Activated naive CD4-positive, alpha-beta T cell treated with anti-CD3 and anti-CD28 coated beads, Interleukin-2, amount 50 U/mL, for 16 hours (primary cell): ENCODE measurements around the gene ABI3BP.

Experiments used
- DNase-seq: peaks from one replicate; pipeline ENCODE4 v3.0.0-alpha.2; 2020

ABI3BP gene

DNA sequence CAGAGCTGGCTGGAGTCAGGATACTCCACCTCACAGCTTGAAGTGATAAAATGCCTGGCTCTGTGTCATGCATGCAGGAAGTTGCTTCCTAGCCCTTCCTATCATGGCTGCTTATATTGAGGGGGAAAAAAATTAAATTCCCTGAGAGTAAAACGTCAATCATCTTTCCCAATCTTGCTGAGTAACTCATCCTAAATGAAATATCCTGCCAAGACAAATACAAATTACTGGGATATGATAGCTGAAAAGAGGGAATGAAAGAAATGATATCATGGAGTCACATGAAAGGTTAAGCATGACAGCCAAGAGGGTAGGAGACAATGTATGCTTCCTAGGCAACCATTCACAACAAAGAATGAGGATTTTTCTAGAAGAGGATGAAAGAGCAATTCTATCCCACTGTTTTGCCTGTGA is 110.6 kb downstream of the ABI3BP start:
- DNase-seq: no peak

DNA sequence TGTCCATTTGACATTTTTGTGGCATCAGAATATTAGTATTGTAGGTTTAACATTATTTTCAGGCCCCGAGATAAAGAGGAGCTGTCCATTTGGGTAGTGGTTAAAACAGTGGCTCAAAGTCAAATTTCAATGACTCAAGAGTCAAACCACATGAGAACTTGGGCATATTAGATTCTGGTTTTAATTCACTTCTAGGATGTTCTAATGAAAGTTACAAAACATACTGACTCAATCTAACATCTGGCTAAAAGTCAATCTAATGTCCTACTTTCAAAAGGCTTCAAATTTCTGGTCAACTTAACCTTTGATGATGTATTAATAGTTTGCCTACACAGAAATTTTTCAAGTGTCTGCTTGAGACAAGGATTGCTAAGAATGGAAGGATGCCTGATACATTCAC is 112.4 kb downstream of the ABI3BP start:
- no peak for DNase-seq

DNA sequence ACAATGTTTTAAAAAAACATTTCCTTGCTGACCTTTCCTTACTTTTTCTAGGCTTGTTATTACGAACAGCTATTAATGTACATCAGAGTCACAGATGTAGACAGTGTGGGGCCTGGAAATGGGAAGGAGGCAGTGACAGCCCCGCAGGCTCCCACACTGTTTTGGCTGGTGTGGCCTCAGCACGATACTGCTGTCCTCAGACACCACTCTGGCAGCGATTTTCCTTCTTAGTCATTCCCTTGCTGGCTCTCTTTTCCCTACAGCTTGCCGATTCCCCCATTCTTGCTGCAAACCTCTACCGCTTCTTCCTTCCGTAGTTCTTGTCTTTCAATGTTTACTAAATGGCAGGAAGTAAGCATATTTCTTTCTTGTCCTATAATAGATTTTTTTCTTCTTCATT is 113.1 kb downstream of the ABI3BP start:
- DNase-seq: no peak

DNA sequence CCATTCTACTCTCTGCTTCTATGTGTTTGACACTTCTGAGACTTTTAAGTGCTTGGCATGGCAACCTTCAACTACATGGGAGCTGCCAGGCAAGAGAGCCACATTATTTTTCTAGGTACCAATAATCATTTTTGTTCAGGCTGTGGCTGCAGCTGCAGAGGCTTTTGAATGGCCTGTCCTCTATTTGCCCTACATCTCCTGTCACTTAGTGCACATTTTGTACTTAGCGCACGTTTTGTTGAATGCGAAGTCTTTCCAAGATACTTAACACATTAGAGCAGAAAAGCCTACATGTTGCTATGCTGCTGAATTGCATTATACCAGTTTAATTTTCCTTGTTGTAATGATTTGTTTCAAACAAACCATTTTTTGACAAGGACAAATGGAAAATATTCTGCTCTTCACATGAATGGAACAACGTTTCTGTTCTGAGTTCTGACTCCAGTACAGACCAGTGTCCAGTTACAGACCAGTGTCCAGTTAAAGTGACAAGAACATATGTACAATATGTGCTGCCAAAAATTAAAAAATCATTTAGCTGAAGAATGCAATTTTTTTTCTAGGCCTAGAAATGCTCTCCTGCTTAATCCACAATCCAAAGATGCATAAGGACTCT is 113.9 kb downstream of the ABI3BP start:
- no peak for DNase-seq

DNA sequence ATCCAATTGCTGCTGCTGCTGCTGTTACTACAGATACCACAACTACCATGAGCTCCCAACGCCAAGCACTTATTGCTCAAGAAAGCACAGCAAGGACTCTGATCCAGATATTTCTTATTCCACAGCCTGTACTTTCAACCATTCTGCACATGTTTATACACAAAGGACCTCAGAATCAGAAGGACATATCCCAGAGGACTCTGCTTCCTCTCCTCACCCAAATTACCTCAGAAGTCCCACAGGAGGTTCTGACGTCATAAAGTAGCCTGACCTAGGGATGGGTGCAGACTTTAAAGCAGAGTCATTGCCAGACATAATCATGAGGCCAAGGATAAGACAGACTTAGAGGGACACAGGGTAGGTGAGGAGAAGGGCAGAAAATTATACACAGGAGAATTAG is 115.9 kb downstream of the ABI3BP start:
- DNase-seq: no peak

DNA sequence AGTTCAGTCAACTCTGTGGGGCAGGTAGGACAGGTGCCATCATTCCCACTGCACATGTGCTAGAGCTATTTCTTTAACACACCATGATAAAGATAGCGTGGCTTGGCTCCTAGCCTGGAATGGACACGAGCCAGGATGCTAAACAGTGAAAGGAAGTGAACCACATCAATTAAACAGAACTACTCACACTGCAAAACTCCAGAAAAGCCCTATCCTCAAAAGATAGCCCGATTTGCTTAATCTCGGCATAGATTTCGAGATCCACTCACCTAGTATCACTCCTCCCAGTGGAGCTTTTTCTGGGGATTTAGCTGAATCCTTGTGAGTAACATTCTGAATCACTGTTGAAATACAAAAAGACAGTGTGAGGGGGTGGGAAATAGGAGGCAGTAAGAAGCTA is 118.0 kb downstream of the ABI3BP start:
- no peak for DNase-seq

DNA sequence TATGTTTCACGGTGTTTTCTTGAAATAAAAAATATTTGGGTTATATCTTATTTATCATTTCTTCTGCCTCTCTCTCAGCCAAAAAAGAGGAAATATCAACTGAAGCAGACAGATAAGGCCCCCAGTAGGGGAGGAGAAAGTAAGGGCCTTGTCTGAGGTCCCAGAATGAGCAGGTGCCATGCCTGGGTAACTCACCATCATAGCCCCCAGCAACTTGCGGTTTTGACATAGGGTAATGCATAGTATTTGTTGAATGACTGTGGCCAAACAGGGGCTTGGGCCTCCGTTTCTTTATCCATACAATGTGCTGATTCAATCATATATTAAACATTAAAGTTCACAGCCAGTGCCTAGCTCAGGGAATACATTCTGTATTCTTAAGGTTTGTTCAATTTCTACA is 119.6 kb downstream of the ABI3BP start:
- no peak for DNase-seq

DNA sequence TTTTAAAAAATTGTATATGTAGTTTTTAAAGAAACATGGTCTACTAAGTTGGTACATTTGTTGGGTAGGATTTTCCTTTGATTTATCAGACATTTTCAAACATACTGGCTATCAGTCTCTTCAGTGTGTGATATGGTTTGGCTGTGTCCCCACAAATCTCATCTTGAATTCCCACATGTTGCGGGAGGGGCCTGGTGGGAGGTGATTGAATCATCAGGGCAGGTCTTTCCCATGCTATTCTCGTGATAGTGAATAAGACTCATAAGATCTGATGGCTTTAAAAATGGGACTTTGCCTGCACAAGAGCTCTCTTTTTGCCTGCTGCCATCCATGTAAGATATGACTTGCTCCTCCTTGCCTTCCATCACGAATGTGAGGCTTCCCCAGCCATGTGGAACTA is 121.9 kb downstream of the ABI3BP start:
- no peak for DNase-seq

DNA sequence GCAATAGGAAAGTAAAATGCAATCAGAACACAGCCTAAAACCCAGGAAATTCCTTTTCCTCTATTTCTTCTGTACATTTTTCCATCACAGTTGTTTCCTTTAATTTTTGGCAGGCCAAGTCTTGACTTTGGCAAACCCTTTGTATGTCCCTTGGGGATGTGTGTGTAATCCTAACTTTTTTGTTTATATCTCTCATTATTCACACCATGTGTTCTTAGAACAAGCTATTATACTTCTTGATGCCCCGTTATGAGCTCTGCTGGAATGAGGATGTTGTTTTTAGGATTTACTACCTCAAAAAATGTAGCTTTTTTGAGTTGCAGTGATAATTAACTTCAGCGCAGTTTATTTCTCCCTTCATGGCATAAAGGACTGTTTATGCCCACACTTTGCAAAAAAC is 123.4 kb downstream of the ABI3BP start:
- no peak for DNase-seq

DNA sequence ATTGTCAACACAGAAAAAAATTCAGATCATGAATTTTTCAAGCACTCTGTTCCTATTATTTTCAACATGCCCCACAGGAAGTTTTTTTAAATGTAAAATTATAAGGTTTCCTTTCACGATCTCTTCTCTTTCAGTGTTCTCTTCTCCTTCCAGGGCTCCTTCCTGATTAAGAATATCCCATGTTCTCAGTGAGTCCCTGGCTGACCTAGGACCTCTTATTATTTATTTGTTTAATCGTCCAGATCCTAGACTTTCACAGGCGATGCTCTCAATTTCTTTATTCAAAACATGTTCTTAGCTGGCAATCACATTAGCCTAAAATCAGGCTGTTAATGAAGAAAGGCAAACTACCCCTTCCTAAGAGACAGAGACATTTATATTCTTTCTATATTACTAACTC is 124.3 kb downstream of the ABI3BP start:
- no peak for DNase-seq

DNA sequence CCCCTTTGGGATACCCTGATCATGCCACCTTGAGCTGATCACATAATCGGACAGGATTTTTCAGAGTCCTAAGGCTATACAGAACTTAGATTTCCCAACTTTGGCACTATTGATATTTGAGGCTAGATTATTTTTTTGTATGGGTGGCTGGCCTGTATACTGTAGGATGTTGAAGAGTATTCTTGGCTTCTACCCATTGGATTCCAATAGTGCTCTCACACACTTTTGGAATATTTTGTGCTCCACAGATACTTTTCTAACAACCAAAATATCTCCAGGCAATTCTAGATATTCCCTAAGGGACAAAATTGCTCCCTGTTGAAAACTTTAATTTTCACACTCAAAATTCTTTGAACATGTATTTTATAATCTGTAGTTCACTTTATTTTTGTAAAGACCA is 125.1 kb downstream of the ABI3BP start:
- no peak for DNase-seq

DNA sequence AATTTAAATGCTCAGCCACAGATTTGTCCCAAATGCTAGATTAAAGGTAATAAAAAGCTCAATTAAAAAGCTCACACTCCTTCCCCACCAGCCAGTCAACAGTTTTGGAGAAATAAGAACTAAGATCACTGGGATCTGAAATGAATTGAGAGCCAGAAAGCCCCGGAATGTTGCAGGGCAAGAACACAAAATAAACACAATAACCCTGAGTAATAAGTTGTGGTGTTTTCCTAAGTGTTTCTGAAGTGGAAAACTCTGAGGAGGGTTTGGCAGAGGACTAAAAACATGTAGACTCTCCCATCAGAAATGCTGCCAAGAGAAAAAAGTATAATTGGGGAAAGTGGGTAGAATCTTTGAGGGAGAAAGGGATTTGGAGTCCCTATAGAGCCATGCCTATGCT is 127.8 kb downstream of the ABI3BP start:
- DNase-seq: no peak

DNA sequence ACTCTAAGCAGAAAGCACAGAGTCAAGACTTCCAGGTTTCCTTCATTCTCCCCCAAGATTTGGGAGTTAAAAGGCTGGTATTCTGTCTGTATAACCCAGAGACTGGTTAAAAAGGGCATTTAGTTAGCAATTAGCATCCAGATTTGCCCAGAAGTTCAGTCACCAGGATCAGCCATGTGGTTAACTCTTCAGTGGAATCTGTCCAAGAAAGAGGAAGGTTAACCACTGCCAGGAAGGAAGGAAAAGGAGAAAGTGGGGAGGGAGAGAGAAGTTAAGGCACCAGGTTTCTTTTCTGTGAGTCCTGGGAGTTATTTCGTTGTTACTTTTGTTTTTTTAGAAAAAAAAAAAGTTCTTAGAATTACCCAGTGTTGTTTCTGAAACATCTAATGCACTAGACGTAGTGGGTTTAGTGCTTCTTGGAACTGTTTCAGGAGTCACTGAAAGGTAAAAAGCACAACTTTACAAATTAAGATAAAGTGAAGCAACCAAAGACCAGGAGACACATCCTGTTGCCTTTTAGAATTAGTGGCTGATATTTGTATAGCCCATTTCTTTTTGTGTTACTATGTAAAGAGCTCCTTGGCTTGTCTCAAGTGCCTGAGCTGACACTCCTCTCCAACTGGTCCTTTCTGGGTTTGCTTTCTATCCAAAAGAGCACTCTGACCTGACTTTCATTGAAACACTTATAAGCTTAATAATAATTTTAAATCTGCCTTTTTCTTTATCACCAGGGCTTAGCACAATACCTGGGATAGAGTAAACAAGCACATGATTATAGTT is 128.6 kb downstream of the ABI3BP start:
- DNase-seq: no peak

DNA sequence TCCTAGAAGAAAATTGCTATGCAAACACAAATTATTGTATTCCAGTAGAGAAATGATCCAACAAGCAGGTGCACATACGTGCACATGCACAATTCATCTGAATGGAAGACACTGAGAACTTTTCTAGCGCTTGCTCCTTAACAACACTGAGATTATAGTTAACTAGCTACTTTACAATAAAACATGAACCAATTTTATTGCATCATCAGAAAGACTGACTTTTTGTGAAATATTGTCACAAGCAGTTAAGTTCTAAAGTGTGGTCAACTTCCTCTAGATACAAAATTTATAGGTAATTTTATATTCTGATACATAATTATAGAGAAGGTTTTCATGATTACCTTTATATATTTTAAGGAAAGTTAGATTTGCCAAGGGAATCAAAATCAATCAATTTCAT is 135.4 kb downstream of the ABI3BP start:
- DNase-seq: no peak

DNA sequence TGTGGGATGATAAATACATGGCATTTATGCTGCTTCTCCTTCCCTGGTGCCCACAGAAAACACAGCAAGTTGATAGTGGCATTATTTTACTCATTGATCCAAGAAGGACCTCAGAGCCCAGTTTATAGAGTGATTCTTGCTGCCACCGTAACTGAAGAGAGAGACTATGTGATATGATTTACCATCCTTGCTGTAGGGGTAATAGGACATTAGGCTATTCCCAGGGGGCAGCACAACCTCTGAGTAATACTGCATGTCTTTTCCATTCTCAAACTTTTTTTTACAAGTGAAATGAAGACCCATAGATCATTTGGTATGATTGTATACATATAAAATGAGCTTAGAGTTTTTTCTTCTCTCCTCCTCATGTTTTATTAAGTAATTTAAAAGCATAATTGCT is 136.4 kb downstream of the ABI3BP start:
- DNase-seq: no peak

DNA sequence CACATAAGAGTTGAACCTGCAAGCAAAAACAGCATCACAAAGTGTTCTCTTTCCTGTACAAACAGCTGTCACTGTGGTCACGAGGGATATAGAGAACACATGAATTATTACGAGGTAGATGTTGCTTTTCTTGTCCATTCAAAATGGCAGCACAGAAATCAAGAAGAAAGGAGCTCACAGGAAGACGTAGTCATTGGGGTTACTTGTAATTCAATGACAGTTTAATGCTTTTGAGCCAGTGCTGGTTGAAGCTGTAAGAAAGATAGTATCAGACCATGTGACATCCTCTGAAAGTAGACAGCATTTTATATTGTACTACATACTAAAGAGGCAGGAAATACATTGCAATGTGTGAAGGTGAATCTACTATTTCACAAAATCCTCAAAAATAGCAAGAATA is 140.4 kb downstream of the ABI3BP start:
- no peak for DNase-seq

DNA sequence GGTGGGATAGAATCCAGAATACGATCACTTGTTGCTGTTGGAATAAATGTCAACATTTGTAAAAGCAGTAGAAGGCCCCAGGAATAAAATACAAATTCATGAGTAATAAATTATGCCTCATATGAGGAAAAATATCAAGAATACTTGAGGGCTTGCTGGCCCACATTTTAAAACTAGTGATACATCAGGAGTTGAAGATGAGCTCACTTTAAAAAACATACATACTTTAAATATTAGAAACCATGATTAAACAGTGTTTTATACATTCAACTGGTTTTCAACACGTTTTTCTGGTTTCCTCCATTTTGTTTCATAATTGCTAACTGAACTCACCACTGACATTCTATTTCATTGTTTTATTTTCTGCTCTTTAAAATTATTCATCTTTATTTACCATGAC is 142.5 kb downstream of the ABI3BP start:
- DNase-seq: no peak

DNA sequence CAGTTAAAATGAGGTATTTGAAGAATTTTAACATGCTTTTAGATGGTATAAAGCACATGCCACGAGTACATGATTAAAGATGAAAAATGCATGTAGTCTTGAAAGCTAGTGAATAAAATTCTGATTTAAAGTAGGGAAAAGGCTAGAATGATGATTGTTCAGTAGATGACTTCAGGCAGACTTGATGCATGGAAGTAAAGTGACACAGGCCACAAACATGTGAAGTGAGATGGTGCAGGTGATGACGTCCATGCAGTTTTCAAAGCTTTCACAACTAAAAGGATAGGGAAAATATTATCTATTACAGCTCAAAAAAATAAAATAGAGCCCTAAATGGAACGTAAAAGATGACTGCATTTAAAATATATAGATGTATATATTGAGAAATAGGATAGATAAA is 143.1 kb downstream of the ABI3BP start:
- DNase-seq: no peak

DNA sequence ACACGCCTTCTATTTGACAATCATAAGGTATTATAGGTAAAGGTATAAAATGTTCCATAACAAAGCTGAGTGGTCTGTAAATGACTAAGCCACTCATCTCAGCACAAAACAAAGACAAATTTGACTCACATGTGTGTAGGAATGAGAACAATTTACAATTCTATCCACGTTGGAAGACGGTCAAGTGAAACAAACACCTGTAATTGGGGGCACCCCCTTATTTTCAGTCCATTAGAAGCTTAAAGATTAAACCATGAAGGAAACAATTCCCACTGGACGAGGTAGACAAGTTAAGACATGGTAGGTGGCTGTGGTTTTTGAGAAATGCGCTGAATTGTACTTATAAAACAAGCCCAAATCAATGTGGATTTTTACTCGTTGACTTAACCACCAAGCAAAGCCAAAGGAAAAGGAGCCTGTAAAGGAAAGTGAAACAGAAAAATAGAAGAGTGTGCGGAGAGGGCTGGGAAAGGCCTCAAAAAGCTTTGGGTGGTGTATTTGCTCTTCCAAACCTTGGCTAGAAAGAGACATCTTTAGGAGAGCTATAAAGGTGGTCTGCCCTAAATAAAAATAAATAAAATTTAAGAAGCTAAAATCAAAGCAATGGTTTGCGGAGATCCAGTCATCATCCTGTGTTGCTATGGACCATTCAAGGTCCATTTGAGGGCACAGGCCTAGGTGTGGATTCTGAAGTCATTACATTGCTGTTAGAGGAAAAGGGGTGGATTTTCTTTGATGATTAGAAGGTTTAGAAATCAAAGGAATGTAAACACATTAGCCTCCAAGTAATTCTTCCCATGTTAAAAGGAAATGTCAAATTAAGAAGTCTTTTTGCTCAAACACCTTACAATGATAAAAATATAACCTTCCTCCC is 148.9 kb downstream of the ABI3BP start:
- no peak for DNase-seq

DNA sequence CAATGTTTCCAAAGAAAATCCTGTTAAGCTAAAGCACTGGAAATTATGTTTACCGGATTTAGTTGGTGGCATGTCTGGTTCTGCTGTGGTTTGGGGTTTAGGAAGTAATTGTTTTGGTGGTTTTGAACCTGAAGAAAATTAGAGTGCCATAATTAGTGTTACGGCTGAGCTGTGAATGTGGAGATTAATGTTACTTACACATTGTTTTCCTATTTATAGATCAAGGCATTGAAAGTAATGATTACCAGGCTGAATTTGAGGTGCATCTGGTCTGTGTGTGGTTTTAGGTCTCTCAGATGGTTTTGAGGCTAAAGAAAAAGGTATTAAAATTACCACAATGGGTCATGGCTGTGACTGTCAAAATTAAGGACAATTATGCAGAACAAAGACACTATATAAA is 155.1 kb downstream of the ABI3BP start:
- no peak for DNase-seq

DNA sequence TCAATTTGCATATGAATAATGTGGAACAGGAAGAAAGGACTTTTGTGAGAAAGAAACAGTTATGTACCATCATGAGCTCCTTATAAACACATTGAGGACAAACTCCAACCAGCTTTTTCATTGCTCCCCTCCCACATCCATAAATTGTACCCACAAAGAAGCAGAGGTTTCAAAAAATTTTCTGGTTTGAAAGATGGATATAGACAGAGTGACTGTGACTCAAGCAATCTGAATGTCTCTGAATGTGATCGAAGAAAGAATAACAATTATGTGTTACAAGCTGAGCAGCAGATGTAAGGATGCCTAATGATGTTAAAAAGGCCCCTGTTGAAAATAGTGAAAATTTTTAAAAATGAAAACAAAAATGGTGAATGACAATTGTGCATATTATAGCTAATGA is 156.6 kb downstream of the ABI3BP start:
- DNase-seq: no peak

DNA sequence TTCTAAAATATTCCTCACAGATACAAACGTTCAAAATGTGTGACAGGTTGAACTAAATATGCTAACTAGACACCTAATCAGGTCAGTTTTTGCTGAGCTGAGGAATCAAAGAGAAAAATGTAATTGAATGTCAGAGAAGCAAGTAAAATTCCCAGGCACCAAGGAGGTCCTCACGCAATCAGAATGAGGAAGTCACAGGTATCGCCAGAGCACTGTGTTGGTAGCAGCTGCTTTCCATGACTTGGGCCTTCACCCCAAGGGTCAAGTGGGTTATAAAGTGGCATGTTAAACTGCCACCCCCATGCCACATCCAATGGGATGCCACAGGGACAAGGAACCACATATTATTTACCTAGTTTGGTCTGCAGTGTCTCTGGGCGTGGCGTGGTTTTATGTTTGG is 158.9 kb downstream of the ABI3BP start:
- no peak for DNase-seq

DNA sequence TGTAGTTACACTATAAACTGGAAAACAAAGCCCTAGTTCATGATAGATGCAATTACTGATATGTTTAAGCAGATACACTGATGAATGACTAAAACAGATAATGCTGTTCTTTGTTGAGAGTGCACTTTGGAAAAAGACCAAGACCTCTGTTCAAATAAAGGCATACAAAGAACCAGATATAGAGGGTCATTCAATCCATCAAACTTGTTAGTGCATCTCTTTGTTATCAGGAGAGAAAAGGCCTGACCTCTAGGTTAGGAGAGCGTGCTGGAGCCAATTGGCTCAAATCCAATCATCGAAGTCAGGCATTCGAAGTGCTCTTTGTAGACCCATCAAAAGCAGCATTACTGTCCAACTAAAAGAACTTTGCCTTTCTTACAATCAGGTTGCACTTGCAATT is 159.7 kb downstream of the ABI3BP start:
- DNase-seq: no peak

DNA sequence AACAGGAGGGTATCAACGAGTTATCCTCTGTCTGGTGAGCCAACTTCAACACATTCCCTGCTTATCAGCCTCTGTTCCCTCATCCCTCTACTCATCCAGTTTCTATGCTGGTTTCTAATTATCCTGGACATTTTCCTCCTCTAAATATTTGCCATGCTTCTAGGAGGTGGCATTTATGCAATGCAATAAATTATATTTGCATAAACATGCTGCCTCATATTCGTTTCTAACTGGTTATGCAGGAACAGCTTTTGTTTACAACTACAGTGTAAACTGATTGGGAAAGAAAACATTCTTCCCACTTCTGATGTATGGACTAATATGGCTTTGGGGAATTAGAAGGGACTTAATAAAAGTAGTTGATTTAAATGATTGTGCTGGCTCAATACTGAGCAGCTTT is 161.6 kb downstream of the ABI3BP start:
- DNase-seq: no peak
